Left forelimb (tissue), 1 donor: Measurements from ENCODE around the gene RTN4RL1.
"Not testable (repeated sequence)": the region's sequence is repeated elsewhere in the genome, so short reads cannot be mapped to it uniquely, and the experiment has no call there.

Source experiments
- DNase-seq: peaks from one replicate; pipeline ENCODE4 v3.0.0-alpha.2; 2018; ENCODE audit warnings: low spot score

Gene RTN4RL1

DNA sequence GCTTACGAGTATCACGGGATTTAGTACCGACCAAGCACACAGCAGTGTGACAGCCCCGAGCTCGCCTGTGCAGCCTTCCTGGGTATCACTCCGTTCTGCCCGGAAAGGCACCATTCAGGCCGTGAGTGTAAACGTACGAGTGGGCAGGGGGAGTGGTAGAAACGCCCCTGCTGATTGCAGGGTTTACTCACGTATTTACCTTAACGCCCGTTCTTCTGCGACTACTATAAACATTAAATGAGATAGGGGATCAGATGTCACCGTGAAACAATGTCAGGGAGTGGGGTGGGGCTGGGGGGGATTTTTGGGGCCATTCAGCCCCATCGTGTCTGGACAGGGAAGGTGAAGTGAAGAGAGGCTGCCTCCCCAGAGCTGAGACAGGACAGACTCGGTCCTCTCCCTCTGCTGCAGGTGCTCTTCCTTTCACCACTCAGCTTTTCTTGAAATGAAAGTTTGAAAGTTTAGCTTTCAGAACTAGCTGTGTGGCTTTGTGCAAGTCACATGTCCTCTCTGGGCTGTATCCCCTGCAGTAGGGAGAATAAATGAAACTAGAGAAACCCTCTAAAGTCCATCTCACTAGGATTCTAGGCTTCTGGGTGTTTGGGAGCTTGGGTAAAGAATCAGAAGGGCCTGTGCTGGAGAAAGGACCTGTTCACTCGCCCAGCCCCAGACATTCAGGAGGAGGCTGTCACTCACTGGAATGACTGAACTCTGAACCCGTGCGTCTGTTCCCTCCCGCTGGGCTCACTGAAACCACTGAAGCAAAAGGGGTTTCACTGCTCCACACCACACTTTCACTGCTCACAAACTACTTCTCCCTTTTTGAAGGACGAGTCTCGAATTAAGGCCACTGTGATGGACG lies 128.7 kb downstream of the RTN4RL1 start:
- no peak for DNase-seq

GRCh38 chr17:1895479-1895878 lies 129.7 kb downstream of the RTN4RL1 start:
- DNase-seq = not testable (repeated sequence)

DNA sequence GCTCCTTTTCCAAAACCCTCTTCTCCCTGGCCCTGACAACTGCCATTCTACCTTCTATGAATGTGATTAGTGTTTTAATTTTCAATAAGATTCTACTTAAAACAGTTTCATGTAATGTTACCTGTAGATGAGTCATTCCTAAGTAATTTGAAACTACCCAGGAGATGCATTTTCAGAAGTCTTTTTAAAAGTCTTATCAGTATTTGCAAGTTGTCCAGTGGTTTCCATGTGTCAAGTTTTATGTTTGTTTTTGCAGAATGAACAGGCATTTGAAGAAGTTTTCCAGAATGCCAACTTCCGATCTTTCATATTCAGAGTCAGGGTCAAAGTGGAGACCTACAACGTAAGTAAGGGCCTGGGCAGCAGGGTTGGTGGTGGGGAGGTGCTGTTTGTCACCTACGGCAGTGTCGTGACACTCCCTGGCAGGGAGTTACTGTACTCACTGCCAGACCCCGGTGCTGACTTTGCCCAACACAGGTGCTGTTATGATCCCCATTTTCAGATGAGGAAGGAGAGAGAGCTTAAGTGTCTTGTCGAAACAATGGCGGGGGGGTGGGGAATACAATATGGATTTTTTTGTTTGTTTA lies 130.3 kb downstream of the RTN4RL1 start:
- DNase-seq = no peak

DNA sequence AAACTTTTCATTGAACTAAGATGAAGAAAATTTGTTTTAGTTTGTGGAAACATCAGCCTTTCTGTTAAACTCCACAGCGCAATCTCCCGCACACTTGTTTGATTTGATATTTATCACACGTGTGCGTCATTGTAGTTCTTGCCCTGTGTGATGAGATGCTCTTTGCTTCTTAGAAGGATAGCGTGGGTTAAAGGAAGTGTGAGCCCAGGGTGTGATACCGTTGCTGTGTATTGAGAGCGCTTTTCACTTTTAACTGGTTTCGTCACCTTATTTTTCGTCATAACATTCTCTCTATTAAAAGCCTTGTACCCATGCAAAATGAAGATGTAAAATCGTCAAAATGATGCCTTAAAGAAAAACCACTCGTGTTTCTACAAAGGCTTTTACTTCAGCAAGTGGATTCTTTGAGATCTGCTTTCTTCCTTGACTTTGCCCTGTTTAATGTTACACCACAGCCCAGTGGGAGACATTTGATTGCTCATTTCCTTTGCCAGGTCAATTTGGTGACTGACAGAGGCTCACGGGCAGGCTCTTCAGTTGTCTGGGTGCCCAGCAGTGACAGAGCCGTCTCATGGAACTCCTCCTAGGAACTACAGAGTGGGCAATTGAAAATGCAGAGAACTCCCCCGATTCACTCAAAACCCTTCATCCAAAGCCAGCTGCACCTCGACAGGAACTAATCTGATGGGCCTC lies 134.2 kb downstream of the RTN4RL1 start:
- DNase-seq = no peak

DNA sequence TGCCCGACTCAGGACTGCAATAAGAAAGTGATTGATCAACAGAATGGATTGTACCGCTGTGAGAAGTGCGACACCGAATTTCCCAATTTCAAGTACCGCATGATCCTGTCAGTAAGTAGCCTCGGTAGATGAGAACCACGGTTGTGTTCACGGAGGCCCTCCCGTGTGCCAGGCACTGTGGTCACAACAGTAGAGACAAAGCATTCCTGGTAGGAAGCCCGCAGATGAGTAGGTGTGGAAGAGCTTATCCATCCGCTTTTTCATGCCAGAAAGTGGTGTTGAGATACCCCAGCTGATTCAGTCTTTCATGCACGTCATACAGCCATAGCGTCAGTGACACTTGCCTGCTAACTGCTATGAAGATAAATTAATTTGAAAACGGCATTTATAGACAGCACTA lies 136.4 kb downstream of the RTN4RL1 start:
- DNase-seq = no peak
